HL-60 (cell line): ENCODE data around the gene LKAAEAR1.
"Not testable (repeated sequence)": the region's sequence is repeated elsewhere in the genome, so short reads cannot be mapped to it uniquely, and the experiment has no call there.

Experiments
- CTCF ChIP-seq: IDR thresholded peaks from one replicate; pipeline ENCODE4 v1.5.1; 2011; ENCODE audit warnings: low read length, control low read depth, inconsistent platforms; ENCODE audit not compliant: insufficient read depth
- GABPA ChIP-seq: IDR thresholded peaks from 2 replicates; pipeline ENCODE4 v1.6.1; 2012; ENCODE audit warnings: low read depth
- POLR2AphosphoS5 ChIP-seq: IDR thresholded peaks from 2 replicates; pipeline ENCODE4 v1.6.1; 2012; ENCODE audit warnings: low read depth
- REST ChIP-seq: IDR thresholded peaks from 2 replicates; pipeline ENCODE4 v1.6.1; 2012; ENCODE audit warnings: low read depth; ENCODE audit not compliant: insufficient replicate concordance
- SPI1 ChIP-seq: IDR thresholded peaks from 2 replicates; pipeline ENCODE4 v1.6.1; 2012; ENCODE audit warnings: low read depth, mild to moderate bottlenecking, borderline replicate concordance

- not testable (repeated sequence) for TF ChIP-seq CTCF, GABPA, POLR2AphosphoS5, REST, SPI1
Measured at GRCh38 chr20:64088586-64088985, 4.4 kb upstream of the LKAAEAR1 start.
